DOHH2 (cell line): ENCODE measurements around the gene TAF1D.

Experiments used
- H3F3A ChIP-seq: fragments of 200-600 bp; sonication (generic), shearing (Covaris generic); 2 replicates; pipeline ENCODE4 v1.6.0; 2016; ENCODE audit warnings: antibody characterized with exemption, mild to moderate bottlenecking; ENCODE audit not compliant: control insufficient read depth, insufficient read depth
- H3K27ac ChIP-seq: fragments of 200-600 bp; sonication (generic); 2 replicates; pipeline ENCODE4 v1.5.1; 2014; ENCODE audit warnings: low read depth, mild to moderate bottlenecking, low read length, moderate library complexity
- H3K27me3 ChIP-seq: fragments of 200-600 bp; sonication (generic); 2 replicates; pipeline ENCODE4 v1.6.1; 2014; ENCODE audit warnings: mild to moderate bottlenecking, low read length, mixed read lengths; ENCODE audit not compliant: control insufficient read depth
- H3K36me3 ChIP-seq: fragments of 200-600 bp; sonication (generic); 2 replicates; pipeline ENCODE4 v1.6.1; 2014; ENCODE audit warnings: mild to moderate bottlenecking, low read length, moderate library complexity, mixed read lengths; ENCODE audit not compliant: control insufficient read depth
- H3K4me1 ChIP-seq: fragments of 200-600 bp; sonication (generic); 2 replicates; pipeline ENCODE4 v1.6.1; 2014; ENCODE audit warnings: mild to moderate bottlenecking, low read length, mixed read lengths; ENCODE audit not compliant: control insufficient read depth
- H3K4me2 ChIP-seq: fragments of 200-600 bp; sonication (generic); 2 replicates; pipeline ENCODE4 v1.6.0; 2014; ENCODE audit warnings: mild to moderate bottlenecking, low read length, moderate library complexity
- H3K4me3 ChIP-seq: fragments of 200-600 bp; sonication (generic); 2 replicates; pipeline ENCODE4 v1.5.1; 2014; ENCODE audit warnings: mild to moderate bottlenecking, low read length, mixed read lengths
- H3K79me2 ChIP-seq: fragments of 200-600 bp; sonication (generic); 2 replicates; pipeline ENCODE4 v1.6.1; 2014; ENCODE audit warnings: mild to moderate bottlenecking, low read length, mixed read lengths; ENCODE audit not compliant: control insufficient read depth
- H3K9me2 ChIP-seq: fragments of 200-600 bp; sonication (generic); replicated peaks from 2 replicates; pipeline ENCODE4 v1.6.1; 2014; ENCODE audit warnings: mild to moderate bottlenecking, low read length, mixed read lengths; ENCODE audit not compliant: control insufficient read depth
- H3K9me3 ChIP-seq: fragments of 200-600 bp; sonication (generic); 2 replicates; pipeline ENCODE4 v1.6.1; 2014; ENCODE audit warnings: antibody characterized with exemption, low read length, mixed read lengths; ENCODE audit not compliant: control insufficient read depth, insufficient read depth
- H4K20me1 ChIP-seq: fragments of 200-600 bp; sonication (generic); 2 replicates; pipeline ENCODE4 v1.6.0; 2014; ENCODE audit warnings: low read depth, mild to moderate bottlenecking, antibody characterized with exemption, low read length, moderate library complexity; ENCODE audit not compliant: control insufficient read depth, insufficient read depth
- CTCF ChIP-seq: fragments of 200-600 bp; sonication (generic); IDR thresholded peaks from one replicate; pipeline ENCODE4 v1.5.1; 2014; ENCODE audit warnings: antibody characterized with exemption, mild to moderate bottlenecking, low read depth, low read length; ENCODE audit not compliant: poor library complexity, severe bottlenecking
- EZH2phosphoT487 ChIP-seq: fragments of 200-600 bp; sonication (generic); IDR thresholded peaks from 2 replicates; pipeline ENCODE4 v1.6.1; 2017; ENCODE audit warnings: borderline replicate concordance, mild to moderate bottlenecking, antibody characterized with exemption, low read length, moderate library complexity, mixed read lengths

The TAF1D gene

GRCh38 chr11:93689240-93689639 lies 52.1 kb downstream of the TAF1D start:
- Histone ChIP-seq H3K27ac (no peak overlapping the region), H4K20me1 (no peaks in the 10 kb centered on the region), H3K27me3 (no peaks in the 10 kb centered on the region), H3K79me2 (no peaks in the 10 kb centered on the region), H3K36me3 (peaks cover 78% of the 10 kb centered on the region), H3F3A (no peaks in the 10 kb centered on the region; the same call in 1 of the 2 replicates), H3K4me2 (no peak overlapping the region), H3K4me1 (no peaks in the 10 kb centered on the region), H3K9me3 (no peaks in the 10 kb centered on the region), H3K9me2 (no peaks in the 10 kb centered on the region), H3K4me3 (no peak overlapping the region)
- no peak for TF ChIP-seq EZH2phosphoT487
- TF ChIP-seq CTCF = no peak

GRCh38 chr11:93686812-93687211 lies 54.5 kb downstream of the TAF1D start:
- peaks cover 85% of the 10 kb centered on the region for H3K36me3 ChIP-seq

GRCh38 chr11:93686226-93686625 lies 55.1 kb downstream of the TAF1D start:
- peaks cover 81% of the 10 kb centered on the region for H3K36me3 ChIP-seq
- H3K4me3 ChIP-seq = no peak overlapping the region
- H3F3A ChIP-seq = no peaks in the 10 kb centered on the region; the same call in 1 of the 2 replicates
- no peaks in the 10 kb centered on the region for H3K9me3 ChIP-seq
- no peaks in the 10 kb centered on the region for H3K27me3 ChIP-seq
- no peaks in the 10 kb centered on the region for H4K20me1 ChIP-seq
- no peaks in the 10 kb centered on the region for H3K79me2 ChIP-seq
- H3K4me2 ChIP-seq = no peak overlapping the region
- H3K4me1 ChIP-seq = no peaks in the 10 kb centered on the region
- H3K27ac ChIP-seq = no peak overlapping the region
- TF ChIP-seq EZH2phosphoT487 (no peak), CTCF (no peak)
- no peaks in the 10 kb centered on the region for H3K9me2 ChIP-seq

More at GRCh38 chr11:93686812-93687211, 54.5 kb downstream of the TAF1D start:
- no peak for TF ChIP-seq CTCF
- no peak for TF ChIP-seq EZH2phosphoT487
- Histone ChIP-seq H3F3A (no peaks in the 10 kb centered on the region; the same call in 1 of the 2 replicates), H3K27me3 (no peaks in the 10 kb centered on the region), H3K27ac (no peak overlapping the region), H4K20me1 (no peaks in the 10 kb centered on the region), H3K9me2 (no peaks in the 10 kb centered on the region), H3K4me3 (no peak overlapping the region), H3K9me3 (no peaks in the 10 kb centered on the region), H3K4me1 (no peaks in the 10 kb centered on the region), H3K4me2 (no peak overlapping the region), H3K79me2 (no peaks in the 10 kb centered on the region)
